C4-2B (cell line): ENCODE measurements around the gene LMO7.

Experiments used
- H3K27ac ChIP-seq: fragments of 450-650 bp; 2 replicates; pipeline ENCODE4 v1.5.1; 2017
- CTCF ChIP-seq: fragments of 450-650 bp; conservative IDR thresholded peaks from 2 replicates; pipeline ENCODE4 v1.5.1; 2017; ENCODE audit warnings: mild to moderate bottlenecking
- ZFX ChIP-seq: fragments of 450-650 bp; IDR thresholded peaks from 2 replicates; pipeline ENCODE4 v1.6.1; 2017

Gene LMO7

GRCh38 chr13:75612354-75612753 lies 23.8 kb upstream of the LMO7 start:
- no peak overlapping the region for H3K27ac ChIP-seq
- no peak for TF ChIP-seq ZFX
- no peak for TF ChIP-seq CTCF

- H3K27ac ChIP-seq = no peak overlapping the region
- TF ChIP-seq CTCF = no peak
- no peak for TF ChIP-seq ZFX
Observed at GRCh38 chr13:75617230-75617629, 18.9 kb upstream of the LMO7 start.

- H3K27ac ChIP-seq = no peak overlapping the region
- TF ChIP-seq ZFX (no peak), CTCF (no peak)
Observed at GRCh38 chr13:75618308-75618707, 17.8 kb upstream of the LMO7 start.

GRCh38 chr13:75620020-75620419 lies 16.1 kb upstream of the LMO7 start:
- TF ChIP-seq ZFX = no peak
- no peak for TF ChIP-seq CTCF

GRCh38 chr13:75621147-75621546 lies 15.0 kb upstream of the LMO7 start:
- TF ChIP-seq ZFX = no peak
- TF ChIP-seq CTCF = no peak
- H3K27ac ChIP-seq = no peak overlapping the region

More at GRCh38 chr13:75620020-75620419, 16.1 kb upstream of the LMO7 start:
- no peak overlapping the region for H3K27ac ChIP-seq

- no peak overlapping the region for H3K27ac ChIP-seq
- TF ChIP-seq CTCF = no peak
- TF ChIP-seq ZFX = no peak
Observed at GRCh38 chr13:75628801-75629200, 7.3 kb upstream of the LMO7 start.

GRCh38 chr13:75633285-75633684 lies 2.8 kb upstream of the LMO7 start:
- TF ChIP-seq ZFX (no peak), CTCF (no peak)
- no peak overlapping the region for H3K27ac ChIP-seq
